ENCODE measurements around the gene PSME3.
"Not testable (repeated sequence)": the region's sequence is repeated elsewhere in the genome, so short reads cannot be mapped to it uniquely, and the experiment has no call there.

DNA sequence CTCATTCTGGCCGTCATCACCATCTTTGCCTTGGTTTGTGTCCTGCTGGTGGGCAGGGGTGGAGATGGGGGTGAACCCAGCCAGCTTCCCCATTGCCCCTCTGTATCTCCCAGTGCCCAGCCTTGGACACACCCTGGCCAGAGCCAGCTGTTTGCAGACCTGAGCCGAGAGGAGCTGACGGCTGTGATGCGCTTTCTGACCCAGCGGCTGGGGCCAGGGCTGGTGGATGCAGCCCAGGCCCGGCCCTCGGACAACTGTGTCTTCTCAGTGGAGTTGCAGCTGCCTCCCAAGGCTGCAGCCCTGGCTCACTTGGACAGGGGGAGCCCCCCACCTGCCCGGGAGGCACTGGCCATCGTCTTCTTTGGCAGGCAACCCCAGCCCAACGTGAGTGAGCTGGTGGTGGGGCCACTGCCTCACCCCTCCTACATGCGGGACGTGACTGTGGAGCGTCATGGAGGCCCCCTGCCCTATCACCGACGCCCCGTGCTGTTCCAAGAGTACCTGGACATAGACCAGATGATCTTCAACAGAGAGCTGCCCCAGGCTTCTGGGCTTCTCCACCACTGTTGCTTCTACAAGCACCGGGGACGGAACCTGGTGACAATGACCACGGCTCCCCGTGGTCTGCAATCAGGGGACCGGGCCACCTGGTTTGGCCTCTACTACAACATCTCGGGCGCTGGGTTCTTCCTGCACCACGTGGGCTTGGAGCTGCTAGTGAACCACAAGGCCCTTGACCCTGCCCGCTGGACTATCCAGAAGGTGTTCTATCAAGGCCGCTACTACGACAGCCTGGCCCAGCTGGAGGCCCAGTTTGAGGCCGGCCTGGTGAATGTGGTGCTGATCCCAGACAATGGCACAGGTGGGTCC, 18.4 kb downstream of the PSME3 start:
- TF ChIP-seq EZH2 (IDR thresholded peaks at IDR 0.05; ENCODE audit: insufficient read depth, poor library complexity, severe bottlenecking); EZH2phosphoT487 (IDR thresholded peaks at IDR 0.05; ENCODE audit: insufficient read depth, low read depth): not testable (repeated sequence)

Data from GM23248 (cell line).